Endodermal cell (in vitro differentiated cells): ENCODE data around the gene ALDOA. TPM values are rescaled to one million over a fixed set of nuclear protein-coding genes. Genes with fewer than 3 reads are reported as not detected.

Experiments
- DNase-seq: peaks from one replicate; pipeline ENCODE4 v3.0.0-alpha.2; 2017
- H3K27ac ChIP-seq: 2 replicates; pipeline ENCODE4 v1.5.1; 2013; ENCODE audit warnings: mild to moderate bottlenecking, low read depth, low read length, moderate library complexity
- H3K27me3 ChIP-seq: 2 replicates; pipeline ENCODE4 v1.6.1; 2013; ENCODE audit warnings: mild to moderate bottlenecking, low read length, moderate library complexity; ENCODE audit not compliant: insufficient read depth, control insufficient read depth, poor library complexity, severe bottlenecking
- H3K36me3 ChIP-seq: 2 replicates; pipeline ENCODE4 v1.7.0; 2013; ENCODE audit warnings: mild to moderate bottlenecking, low read length, moderate library complexity; ENCODE audit not compliant: control insufficient read depth, insufficient read depth
- H3K4me1 ChIP-seq: one replicate; pipeline ENCODE4 v1.7.0; 2013; ENCODE audit warnings: low read length; ENCODE audit not compliant: control insufficient read depth, insufficient read depth
- H3K4me3 ChIP-seq: 2 replicates; pipeline ENCODE4 v1.5.1; 2013; ENCODE audit warnings: mild to moderate bottlenecking, low read length, moderate library complexity
- H3K9ac ChIP-seq: 2 replicates; pipeline ENCODE4 v1.6.1; 2013; ENCODE audit warnings: mild to moderate bottlenecking, low read length, moderate library complexity; ENCODE audit not compliant: poor library complexity, severe bottlenecking; ENCODE audit errors: extremely low read depth
- H3K9me3 ChIP-seq: 2 replicates; pipeline ENCODE4 v1.6.1; 2013; ENCODE audit warnings: mild to moderate bottlenecking, low read length, moderate library complexity; ENCODE audit not compliant: control insufficient read depth
- H3K27ac Mint-ChIP-seq: 2 replicates; pipeline ENCODE4 v1.8.0; 2020; ENCODE audit warnings: mixed read lengths
- H3K27me3 Mint-ChIP-seq: 2 replicates; pipeline ENCODE4 v1.8.0; 2021; ENCODE audit warnings: mild to moderate bottlenecking, mixed read lengths; ENCODE audit not compliant: insufficient read depth
- H3K36me3 Mint-ChIP-seq: 2 replicates; pipeline ENCODE4 v1.8.0; 2020; ENCODE audit warnings: low read depth, mixed read lengths
- H3K4me1 Mint-ChIP-seq: 2 replicates; pipeline ENCODE4 v1.8.0; 2020; ENCODE audit warnings: mixed read lengths
- H3K4me3 Mint-ChIP-seq: 2 replicates; pipeline ENCODE4 v1.8.0; 2020; ENCODE audit warnings: mild to moderate bottlenecking, moderate library complexity, mixed read lengths
- H3K9me3 Mint-ChIP-seq: 2 replicates; pipeline ENCODE4 v1.8.0; 2020; ENCODE audit warnings: mild to moderate bottlenecking, mixed read lengths
- CTCF ChIP-seq: fragments of 200-600 bp; sonication (generic); conservative IDR thresholded peaks from 2 replicates; pipeline ENCODE4 v1.5.0; 2021; ENCODE audit warnings: antibody characterized with exemption, mild to moderate bottlenecking
- WGBS, 2 experiments: methylation state at CpG; one replicate each; pipeline versions ENCODE4 v1.1.5 to v1.1.7; 2013; ENCODE audit warnings: missing lambda C conversion rate in 2 of 2, mixed read lengths in 1 of 2; ENCODE audit not compliant: insufficient coverage in 1 of 2, insufficient read length in 1 of 2; 5-methylcytosine and 5-hydroxymethylcytosine counted together
- total RNA-seq, 2 donors: library from RNA; stranded (reverse); fragmentation: NEBNext Ultra II Directional in 1 of 2; extraction: Animal tissue kit (Norgen Biotek cat#: 25700) in 1 of 2; gene quantifications; 2 replicates in 1 of 2; 3 replicates in 1 of 2; pipeline ENCODE4 v1.2.1, GENCODE V29; 2021

Gene ALDOA
- total RNA-seq, 2 donors from 2014 or later = 645 to 652 TPM

- H3K4me3 ChIP-seq = no peak overlapping the region
- H3K36me3 Mint-ChIP-seq = no peaks in the 10 kb centered on the region
- no peaks in the 10 kb centered on the region for H3K4me1 Mint-ChIP-seq
- H3K27ac ChIP-seq = no peak overlapping the region
- no peak overlapping the region for H3K4me3 Mint-ChIP-seq
- no peaks in the 10 kb centered on the region for H3K4me1 ChIP-seq
- no peak for TF ChIP-seq CTCF
- H3K9ac ChIP-seq = no peak overlapping the region
- no peaks in the 10 kb centered on the region for H3K9me3 Mint-ChIP-seq
- H3K36me3 ChIP-seq = no peaks in the 10 kb centered on the region
- no peaks in the 10 kb centered on the region for H3K9me3 ChIP-seq
- peaks cover 20% of the 10 kb centered on the region for H3K27me3 Mint-ChIP-seq
- DNase-seq = no peak
- no peak overlapping the region for H3K27ac Mint-ChIP-seq
- WGBS, 2 experiments = 82 to 91% methylated on average over 6 to 7 of the region's 7 CpGs
- peaks cover 8% of the 10 kb centered on the region for H3K27me3 ChIP-seq
Observed at GRCh38 chr16:30025574-30025973, 40.0 kb upstream of the ALDOA start.

- peaks cover 24% of the 10 kb centered on the region for H3K27me3 Mint-ChIP-seq
- no peak for TF ChIP-seq CTCF
- Histone ChIP-seq H3K4me3 (no peak overlapping the region), H3K4me1 (no peaks in the 10 kb centered on the region), H3K27ac (no peak overlapping the region), H3K36me3 (no peaks in the 10 kb centered on the region), H3K9me3 (no peaks in the 10 kb centered on the region), H3K27me3 (peaks cover 12% of the 10 kb centered on the region), H3K9ac (no peak overlapping the region)
- H3K9me3 Mint-ChIP-seq = no peaks in the 10 kb centered on the region
- DNase-seq = no peak
- H3K27ac Mint-ChIP-seq = no peak overlapping the region
- H3K4me1 Mint-ChIP-seq = no peaks in the 10 kb centered on the region
- H3K4me3 Mint-ChIP-seq = no peak overlapping the region
- 90 to 92% methylated on average over 12 to 18 of the region's 18 CpGs for WGBS, 2 experiments
- H3K36me3 Mint-ChIP-seq = no peaks in the 10 kb centered on the region
Observed at GRCh38 chr16:30026449-30026848, 39.1 kb upstream of the ALDOA start.

- no peaks in the 10 kb centered on the region for H3K36me3 ChIP-seq
- H3K36me3 Mint-ChIP-seq = no peaks in the 10 kb centered on the region
- H3K4me3 Mint-ChIP-seq = no peak overlapping the region
- H3K4me1 ChIP-seq = no peaks in the 10 kb centered on the region
- H3K4me3 ChIP-seq = no peak overlapping the region
- H3K27me3 ChIP-seq = peaks cover 14% of the 10 kb centered on the region
- TF ChIP-seq CTCF = no peak
- H3K4me1 Mint-ChIP-seq = peaks cover 2% of the 10 kb centered on the region
- peaks cover 37% of the 10 kb centered on the region for H3K27me3 Mint-ChIP-seq
- H3K27ac Mint-ChIP-seq = no peak overlapping the region
- no peak for DNase-seq
- 75 to 77% methylated on average over 10 to 13 of the region's 13 CpGs for WGBS, 2 experiments
- no peak overlapping the region for H3K9ac ChIP-seq
- no peak overlapping the region for H3K27ac ChIP-seq
- no peaks in the 10 kb centered on the region for H3K9me3 ChIP-seq
- H3K9me3 Mint-ChIP-seq = no peaks in the 10 kb centered on the region
Observed at GRCh38 chr16:30027588-30028437, 37.7 kb upstream of the ALDOA start.
